Right cardiac atrium (tissue), 5 donors: ENCODE measurements around the gene RUNX1. TPM values are rescaled to one million over a fixed set of nuclear protein-coding genes. Genes with fewer than 3 reads are reported as not detected.

ENCODE experiments used
- ATAC-seq, 2 donors: fragments of 200-7000 bp; cut with Tn5 transposase; one replicate each; pipeline versions ENCODE4 v1.8.0 to v1.9.1; 2020; ENCODE audit warnings: moderate library complexity in 2 of 2, mild to moderate bottlenecking in 1 of 2
- DNase-seq, 3 donors: peaks; one replicate each; pipeline ENCODE4 v3.0.0-alpha.2; 2020
- H3K27ac ChIP-seq: one replicate; pipeline ENCODE4 v1.5.1; 2013; ENCODE audit warnings: mild to moderate bottlenecking, low read length, control low read depth, moderate library complexity
- H3K27me3 ChIP-seq: one replicate; pipeline ENCODE4 v1.6.1; 2013; ENCODE audit not compliant: control insufficient read depth, insufficient read depth
- H3K4me1 ChIP-seq: one replicate; pipeline ENCODE4 v1.6.1; 2013; ENCODE audit warnings: low read length; ENCODE audit not compliant: control insufficient read depth, insufficient read depth
- H3K4me3 ChIP-seq: one replicate; pipeline ENCODE4 v1.5.1; 2013; ENCODE audit warnings: low read length, control low read depth
- H3K9me3 ChIP-seq: one replicate; pipeline ENCODE4 v1.6.1; 2013; ENCODE audit warnings: low read length; ENCODE audit not compliant: control insufficient read depth
- WGBS: extraction: QIAGEN DNeasy Blood & Tissue Kit; methylation state at CpG from one replicate; pipeline ENCODE4 v1.1.7; 2013; 5-methylcytosine and 5-hydroxymethylcytosine counted together
- intact Hi-C, 4 donors: fragments of 100-400 bp; cut with DNase I; formaldehyde crosslinking; loops; one replicate each; pipeline versions ENCODE4 v1.11.0 to v1.14.0; 2022 to 2023
- polyA plus RNA-seq: library from polyadenylated mRNA; stranded (reverse); fragments of 200-250 nt; gene quantifications from one replicate; pipeline ENCODE4 v1.2.3, GENCODE V29; 2013
- total RNA-seq, 4 donors: library from RNA; stranded (reverse); fragmentation: NEBNext Ultra II Directional; extraction: Animal tissue kit (Norgen Biotek cat#: 25700); gene quantifications; one replicate each; pipeline ENCODE4 v1.2.1, GENCODE V29; 2021
- donor health status: healthy with polysubstance abuse.
- donor health status: DM: no; HTN: yes; CAD: no.
- donor health status: DM: no; HTN: no; CAD: no.
- donor health status: DM: no; HTN: yes; CAD: no; lungs with severe emphysema.
- donor health status: DM: yes; HTN: yes; CAD: no.

Gene RUNX1
- total and polyA plus RNA-seq, 5 donors, result 0.81 to 17.6 (median 4.4) TPM

DNA sequence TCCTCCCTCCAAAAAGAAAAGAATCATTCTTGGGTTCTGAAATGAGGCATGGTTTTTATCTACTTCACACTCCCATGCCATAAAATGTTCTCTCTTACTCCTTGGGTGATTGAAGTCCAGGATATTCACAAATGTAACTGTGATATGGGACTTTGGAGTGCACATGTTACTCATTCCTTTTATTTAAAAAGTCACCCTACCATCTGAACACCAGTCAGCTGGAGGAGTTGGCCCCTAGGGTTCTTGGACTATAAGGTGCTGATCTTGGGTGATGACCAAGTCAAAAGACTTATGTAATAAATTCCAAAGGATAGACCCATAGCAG lies 251.9 kb downstream of the RUNX1 start:
- no peaks in the 10 kb centered on the region for H3K27me3 ChIP-seq
- intact Hi-C loops, result no loop called here
- H3K9me3 ChIP-seq, result no peaks in the 10 kb centered on the region
- no peaks in the 10 kb centered on the region for H3K4me1 ChIP-seq
- DNase-seq (no peak), ATAC-seq (no peak)
- no peak overlapping the region for H3K4me3 ChIP-seq
- H3K27ac ChIP-seq, result no peak overlapping the region

- ATAC-seq (peak; percentile 22 to 38), DNase-seq (no peak)
- intact Hi-C loops, result no loop called here
- H3K27me3 ChIP-seq, result no peaks in the 10 kb centered on the region
- H3K27ac ChIP-seq, result no peak overlapping the region
- no peaks in the 10 kb centered on the region for H3K9me3 ChIP-seq
- 73% methylated on average over 7 of the region's 7 CpGs for WGBS
- H3K4me1 ChIP-seq, result no peaks in the 10 kb centered on the region
- H3K4me3 ChIP-seq, result no peak overlapping the region
These were observed 252.4 kb downstream of the RUNX1 start for GRCh38 chr21:34796518-34797200.

DNA sequence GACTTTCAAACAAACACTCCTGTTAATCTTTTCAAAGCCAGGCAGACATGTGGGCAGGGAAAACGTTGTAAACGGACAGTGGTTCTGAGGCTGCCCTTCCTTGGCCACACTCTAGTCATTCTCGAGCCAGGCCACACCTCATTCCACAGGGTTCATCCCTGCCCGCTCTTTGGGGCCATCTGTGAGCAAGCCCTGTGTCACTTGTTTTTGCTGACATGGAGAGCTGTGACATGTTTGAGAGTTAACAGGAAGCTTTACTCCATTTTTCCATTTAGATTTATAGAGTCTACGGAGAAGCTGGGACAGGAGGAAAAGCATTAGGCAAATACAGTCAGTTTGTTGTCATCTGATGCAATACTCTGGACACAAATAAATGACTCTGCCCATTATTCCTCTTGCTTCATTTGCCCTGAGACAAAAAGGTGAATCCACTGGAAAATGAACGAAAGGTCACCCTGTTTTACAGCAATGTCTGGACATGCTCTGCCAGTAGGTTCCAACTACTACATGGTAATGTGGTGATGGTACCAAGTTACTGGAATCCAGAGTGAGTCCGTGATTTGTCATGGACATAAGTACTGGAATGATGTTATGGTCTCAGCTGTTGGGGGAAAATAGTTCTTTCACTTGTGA lies 253.4 kb downstream of the RUNX1 start:
- Histone ChIP-seq H3K4me1 (no peaks in the 10 kb centered on the region), H3K27me3 (no peaks in the 10 kb centered on the region), H3K27ac (no peak overlapping the region), H3K9me3 (no peaks in the 10 kb centered on the region), H3K4me3 (no peak overlapping the region)
- intact Hi-C loops, result no loop called here
- WGBS, result 48% methylated on average over 7 of the region's 7 CpGs
- DNase-seq (no peak), ATAC-seq (peak; percentile 24 to 56)

- H3K4me1 ChIP-seq, result no peaks in the 10 kb centered on the region
- H3K9me3 ChIP-seq, result no peaks in the 10 kb centered on the region
- H3K27ac ChIP-seq, result no peak overlapping the region
- intact Hi-C loops, result no loop called here
- no peak overlapping the region for H3K4me3 ChIP-seq
- no peaks in the 10 kb centered on the region for H3K27me3 ChIP-seq
- ATAC-seq (peak in 1 of 2 donors; percentile 45), DNase-seq (no peak)
- 17% methylated on average over 5 of the region's 5 CpGs for WGBS
These were observed 253.9 kb downstream of the RUNX1 start for GRCh38 chr21:34795175-34795547.

- Histone ChIP-seq H3K4me1 (no peaks in the 10 kb centered on the region), H3K27me3 (no peaks in the 10 kb centered on the region), H3K27ac (no peak overlapping the region), H3K4me3 (no peak overlapping the region), H3K9me3 (no peaks in the 10 kb centered on the region)
- DNase-seq (no peak), ATAC-seq (no peak)
- intact Hi-C loops, result no loop called here
- WGBS, result 86% methylated on average over 7 of the region's 7 CpGs
These were observed 254.4 kb downstream of the RUNX1 start for GRCh38 chr21:34794686-34795085.

DNA sequence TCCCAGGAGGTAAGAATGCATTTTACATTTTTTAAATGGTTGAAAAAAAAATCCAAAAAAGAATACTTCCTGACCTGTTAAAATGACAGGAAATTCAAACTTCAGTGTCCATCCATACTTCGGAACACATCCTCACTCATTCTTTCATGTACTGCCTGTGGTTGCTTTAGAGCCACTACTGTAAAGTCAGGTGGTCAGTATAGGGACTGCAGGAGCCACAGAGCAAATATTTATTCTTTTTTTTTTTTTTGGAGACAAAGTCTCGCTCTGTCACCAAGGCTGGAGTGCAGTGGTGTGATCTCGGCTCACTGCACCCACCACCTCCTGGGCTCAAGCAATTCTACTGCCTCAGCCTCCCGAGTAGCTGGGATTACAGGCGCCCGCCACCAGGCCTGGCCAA lies 255.6 kb downstream of the RUNX1 start:
- WGBS, result 92% methylated on average over 6 of the region's 6 CpGs
- H3K27me3 ChIP-seq, result no peaks in the 10 kb centered on the region
- ATAC-seq, result no peak
- intact Hi-C loops, result no loop called here
- H3K4me3 ChIP-seq, result no peak overlapping the region
- DNase-seq, result no peak
- H3K9me3 ChIP-seq, result no peaks in the 10 kb centered on the region
- no peak overlapping the region for H3K27ac ChIP-seq
- H3K4me1 ChIP-seq, result no peaks in the 10 kb centered on the region

DNA sequence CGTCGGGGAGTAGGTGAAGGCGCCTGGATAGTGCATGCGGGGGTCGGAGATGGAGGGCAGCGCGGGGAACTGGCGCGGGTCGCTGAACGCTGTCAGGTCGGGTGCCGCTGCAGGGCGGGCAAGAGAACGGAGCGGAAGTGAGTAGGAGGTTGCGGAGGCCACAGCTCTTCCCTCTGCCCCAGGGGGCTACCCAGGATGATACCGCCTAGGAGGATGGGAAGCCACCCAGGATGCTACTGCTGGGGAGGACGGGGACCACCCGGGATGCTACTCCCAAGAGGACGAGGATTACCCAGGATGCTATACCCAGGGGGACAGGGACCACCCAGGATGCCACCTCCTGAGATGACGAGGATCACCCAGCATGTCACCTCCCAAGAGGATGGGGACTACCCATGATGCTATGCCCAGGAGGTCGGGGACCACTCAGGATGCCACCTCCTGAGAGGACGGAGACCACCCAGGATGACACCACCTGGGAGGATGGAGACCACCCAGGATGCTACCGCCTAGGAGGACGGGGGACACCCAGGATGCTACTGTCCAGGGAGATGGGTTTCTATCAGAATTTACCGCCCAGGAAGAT lies 256.5 kb downstream of the RUNX1 start:
- Histone ChIP-seq H3K4me3 (no peak overlapping the region), H3K27ac (no peak overlapping the region), H3K9me3 (no peaks in the 10 kb centered on the region), H3K27me3 (no peaks in the 10 kb centered on the region), H3K4me1 (no peaks in the 10 kb centered on the region)
- ATAC-seq (peak in 1 of 2 donors; percentile 18), DNase-seq (no peak)
- 94% methylated on average over 27 of the region's 27 CpGs for WGBS
- intact Hi-C loops, result no loop called here

- intact Hi-C loops, result no loop called here
- WGBS, result 84% methylated on average over 84 of the region's 84 CpGs
These were observed 257.2 kb downstream of the RUNX1 start for GRCh38 chr21:34791776-34792503.

DNA sequence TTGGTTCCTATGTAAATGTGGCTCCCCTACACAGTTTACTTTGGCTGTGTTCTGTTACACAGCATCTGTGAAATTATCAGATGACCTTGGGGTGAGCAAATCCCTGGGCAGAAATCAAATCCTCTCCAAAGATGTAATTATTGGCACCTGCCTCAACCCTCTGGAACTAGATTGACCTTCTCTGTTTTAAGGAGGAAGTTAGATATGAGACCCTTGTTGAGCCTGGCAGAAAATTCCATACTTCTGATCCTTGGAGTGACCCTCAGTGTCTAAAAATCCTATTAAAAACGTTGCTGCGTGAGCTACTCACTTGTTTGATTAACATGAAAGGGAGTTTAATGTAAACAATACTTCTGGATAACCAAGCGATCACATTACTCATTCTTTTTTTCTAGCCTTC lies 258.3 kb downstream of the RUNX1 start:
- DNase-seq, result no peak
- H3K9me3 ChIP-seq, result no peaks in the 10 kb centered on the region
- H3K4me1 ChIP-seq, result no peaks in the 10 kb centered on the region
- intact Hi-C loops, result no loop called here
- no peak for ATAC-seq
- H3K27me3 ChIP-seq, result no peaks in the 10 kb centered on the region
- H3K27ac ChIP-seq, result no peak overlapping the region
- WGBS, result 60% methylated on average over 3 of the region's 3 CpGs
- no peak overlapping the region for H3K4me3 ChIP-seq

More at GRCh38 chr21:34791776-34792503, 257.2 kb downstream of the RUNX1 start:
- DNase-seq (no peak), ATAC-seq (peak in 1 of 2 donors; percentile 12)
- no peaks in the 10 kb centered on the region for H3K4me1 ChIP-seq
- no peaks in the 10 kb centered on the region for H3K9me3 ChIP-seq
- H3K27ac ChIP-seq, result no peak overlapping the region
- no peak overlapping the region for H3K4me3 ChIP-seq
- H3K27me3 ChIP-seq, result no peaks in the 10 kb centered on the region

DNA sequence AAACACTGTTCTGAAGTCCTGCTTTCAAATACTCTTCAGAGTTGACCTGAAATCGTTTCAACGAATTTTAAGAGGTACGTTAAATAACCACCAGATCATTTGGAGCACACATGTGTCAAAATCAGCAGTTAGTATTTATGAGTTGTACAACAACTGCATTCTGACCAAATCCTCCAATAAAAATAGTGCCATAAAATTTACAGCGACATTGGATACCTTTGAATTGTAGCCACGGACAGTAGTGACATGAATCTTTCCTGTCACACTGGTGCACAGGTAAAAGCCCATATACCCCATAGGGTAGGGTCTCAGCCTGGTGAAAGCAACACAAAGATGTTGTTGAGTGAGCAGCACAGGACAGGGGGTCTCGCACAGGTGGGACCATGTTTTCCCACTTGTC lies 258.8 kb downstream of the RUNX1 start:
- no peak overlapping the region for H3K4me3 ChIP-seq
- H3K4me1 ChIP-seq, result no peaks in the 10 kb centered on the region
- 89% methylated on average over 6 of the region's 6 CpGs for WGBS
- DNase-seq (no peak), ATAC-seq (no peak)
- H3K27me3 ChIP-seq, result no peaks in the 10 kb centered on the region
- intact Hi-C loops, result no loop called here
- H3K9me3 ChIP-seq, result no peaks in the 10 kb centered on the region
- no peak overlapping the region for H3K27ac ChIP-seq

GRCh38 chr21:34788879-34789278 lies 260.2 kb downstream of the RUNX1 start:
- DNase-seq (no peak), ATAC-seq (no peak)
- Histone ChIP-seq H3K4me3 (no peak overlapping the region), H3K27ac (no peak overlapping the region), H3K4me1 (no peaks in the 10 kb centered on the region), H3K27me3 (no peaks in the 10 kb centered on the region), H3K9me3 (no peaks in the 10 kb centered on the region)
- intact Hi-C loops, result no loop called here
- 88% methylated on average over 1 of the region's 1 CpG for WGBS
